ENCODE results near the gene EEPD1.

DNA sequence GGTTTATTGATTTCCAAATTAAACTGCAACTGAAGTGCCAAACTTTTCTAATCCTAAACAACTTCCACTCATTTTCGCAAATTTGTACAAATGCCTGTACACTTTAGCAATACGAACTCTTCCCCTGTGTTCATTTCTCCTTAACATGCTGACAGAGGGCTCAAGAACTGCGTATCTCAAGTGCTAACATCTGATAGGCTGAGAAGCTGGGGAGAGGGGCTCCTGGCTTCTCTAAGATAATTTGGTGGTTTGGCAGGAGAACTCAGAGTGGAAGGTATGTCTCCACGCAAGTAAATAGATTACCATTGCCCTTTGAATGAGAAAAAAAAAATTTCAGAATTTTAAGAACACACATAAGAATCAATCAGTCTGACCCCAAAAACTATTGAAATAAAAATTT lies 183.3 kb downstream of the EEPD1 start:
- TF ChIP-seq CTCF (IDR thresholded peaks at IDR 0.05) = no peak
- TF ChIP-seq REST (IDR thresholded peaks at IDR 0.05; ENCODE audit: low read depth, low read length) = no peak
- no peak for TF ChIP-seq POLR2AphosphoS5 (IDR thresholded peaks at IDR 0.05; ENCODE audit: low read depth, low read length)
- no peak for TF ChIP-seq RAD21 (IDR thresholded peaks at IDR 0.05; ENCODE audit: low read length)
- no peak for TF ChIP-seq EP300 (IDR thresholded peaks at IDR 0.05; ENCODE audit: borderline replicate concordance in 1 of 2, low read depth in 1 of 2, low read length in 1 of 2)
- no peak for TF ChIP-seq MAX (IDR thresholded peaks at IDR 0.05; ENCODE audit: low read depth)
- TF ChIP-seq ELF1 (IDR thresholded peaks at IDR 0.05) = no peak
- no peak for TF ChIP-seq MEF2A (IDR thresholded peaks at IDR 0.05; ENCODE audit: borderline replicate concordance, low read depth)
- no peak for TF ChIP-seq NRF1 (IDR thresholded peaks at IDR 0.05; ENCODE audit: low read depth, low read length)
- no peak for TF ChIP-seq PBX3 (IDR thresholded peaks at IDR 0.05)

Measured in SK-N-SH (cell line).